Fibroblast of villous mesenchyme (primary cell): ENCODE data around the gene NFKBIB. TPM values are rescaled to one million over a fixed set of nuclear protein-coding genes. Genes with fewer than 3 reads are reported as not detected.
"Not testable (repeated sequence)": the region's sequence is repeated elsewhere in the genome, so short reads cannot be mapped to it uniquely, and the experiment has no call there.

Experiments
- DNase-seq: peaks from one replicate; pipeline ENCODE4 v3.0.0-alpha.2; 2010; ENCODE audit warnings: low read depth
- H3K4me3 ChIP-seq: 2 replicates; pipeline ENCODE4 v1.5.1; 2011; ENCODE audit warnings: low read depth, mild to moderate bottlenecking, low read length
- total RNA-seq: library from RNA; depleted of rRNA; stranded (reverse); fragments of >200 nt; gene quantifications from 2 replicates; pipeline ENCODE4 v1.2.3, GENCODE V29; 2012
- TF ChIP-seq, protein P1 (sequence below): IDR thresholded peaks from 2 replicates; pipeline ENCODE4 v1.5.1; 2012; ENCODE audit warnings: low read depth, mild to moderate bottlenecking, low read length; ENCODE audit not compliant: insufficient read depth

Gene NFKBIB
- total RNA-seq, 1 donor: 7.3 TPM

- peak; percentile 72 for DNase-seq
- TF ChIP-seq, protein P1, sequence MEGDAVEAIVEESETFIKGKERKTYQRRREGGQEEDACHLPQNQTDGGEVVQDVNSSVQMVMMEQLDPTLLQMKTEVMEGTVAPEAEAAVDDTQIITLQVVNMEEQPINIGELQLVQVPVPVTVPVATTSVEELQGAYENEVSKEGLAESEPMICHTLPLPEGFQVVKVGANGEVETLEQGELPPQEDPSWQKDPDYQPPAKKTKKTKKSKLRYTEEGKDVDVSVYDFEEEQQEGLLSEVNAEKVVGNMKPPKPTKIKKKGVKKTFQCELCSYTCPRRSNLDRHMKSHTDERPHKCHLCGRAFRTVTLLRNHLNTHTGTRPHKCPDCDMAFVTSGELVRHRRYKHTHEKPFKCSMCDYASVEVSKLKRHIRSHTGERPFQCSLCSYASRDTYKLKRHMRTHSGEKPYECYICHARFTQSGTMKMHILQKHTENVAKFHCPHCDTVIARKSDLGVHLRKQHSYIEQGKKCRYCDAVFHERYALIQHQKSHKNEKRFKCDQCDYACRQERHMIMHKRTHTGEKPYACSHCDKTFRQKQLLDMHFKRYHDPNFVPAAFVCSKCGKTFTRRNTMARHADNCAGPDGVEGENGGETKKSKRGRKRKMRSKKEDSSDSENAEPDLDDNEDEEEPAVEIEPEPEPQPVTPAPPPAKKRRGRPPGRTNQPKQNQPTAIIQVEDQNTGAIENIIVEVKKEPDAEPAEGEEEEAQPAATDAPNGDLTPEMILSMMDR: peak; percentile 79
- peak overlapping the region; percentile 53 for H3K4me3 ChIP-seq
These were observed 29.7 kb upstream of the NFKBIB start for GRCh38 chr19:38869836-38870607.

- H3K4me3 ChIP-seq: no peak overlapping the region
- TF ChIP-seq, protein P1: no peak
- DNase-seq: no peak
These were observed 29.2 kb upstream of the NFKBIB start for GRCh38 chr19:38870612-38871011.

- H3K4me3 ChIP-seq, DNase-seq: not testable (repeated sequence)
These were observed 26.4 kb upstream of the NFKBIB start for GRCh38 chr19:38873400-38873799.

- no peak overlapping the region for H3K4me3 ChIP-seq
- no peak for DNase-seq
- TF ChIP-seq, protein P1: no peak
These were observed 23.9 kb upstream of the NFKBIB start for GRCh38 chr19:38875656-38876395.

- no peak for DNase-seq
- H3K4me3 ChIP-seq: no peak within 1 kb of the TSS
- TF ChIP-seq, protein P1: no peak
These were observed 21.8 kb upstream of the NFKBIB start, which contains the start of gene RINL for GRCh38 chr19:38877781-38878574. RINL (minus strand) TSS chr19:38878275; CDS start chr19:38876742, 1,533 bp downstream.

DNA sequence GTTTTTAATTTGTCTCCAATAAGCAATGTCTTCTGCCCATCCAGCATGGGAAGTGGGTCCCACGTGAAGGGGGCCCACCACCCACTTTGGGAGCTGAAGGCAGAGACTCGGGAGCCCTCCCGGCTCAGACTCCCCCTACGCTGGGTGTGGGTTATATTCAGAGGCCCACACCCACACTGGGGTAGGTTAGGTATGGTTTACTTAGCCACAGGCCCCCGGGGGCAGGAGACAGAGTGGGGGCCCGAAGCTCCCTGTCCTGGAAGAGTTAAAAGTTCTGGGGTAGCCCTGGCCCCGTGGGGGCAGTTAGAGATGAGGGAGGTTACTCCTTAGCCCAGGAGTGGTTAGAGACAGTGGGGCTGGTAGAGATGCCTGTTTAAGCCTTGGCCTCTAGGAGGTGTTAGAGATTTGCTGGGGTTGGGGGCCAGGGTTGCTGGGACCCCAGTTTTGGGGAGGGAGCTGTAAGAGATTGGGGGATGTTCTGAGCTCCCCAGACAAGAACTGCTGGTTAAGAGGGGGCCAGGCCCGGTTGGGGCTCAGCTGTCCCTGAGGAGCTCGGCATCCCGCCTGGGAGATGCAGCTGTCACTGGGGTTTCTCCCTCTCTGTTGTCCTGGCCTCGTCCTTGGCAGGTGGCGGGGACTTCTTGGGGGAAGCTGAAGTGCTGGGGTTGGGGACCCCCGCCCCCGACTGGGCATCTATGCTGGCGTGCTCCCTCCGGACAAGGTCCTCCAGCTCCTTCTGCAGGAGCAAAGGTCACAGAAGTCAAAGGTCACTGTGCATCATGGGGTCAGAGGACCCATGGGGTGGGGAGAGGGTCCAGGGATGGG lies 21.0 kb upstream of the NFKBIB start:
- H3K4me3 ChIP-seq: no peak overlapping the region
- TF ChIP-seq, protein P1: no peak
- no peak for DNase-seq
